ENCODE measurements around the gene C16orf46.

Gene C16orf46

GRCh38 chr16:81073560-81074330, 3.3 kb downstream of the C16orf46 start:
- no peak for DNase-seq (ENCODE audit: low read depth in 2 of 2)

- no peak for DNase-seq (ENCODE audit: low read depth in 2 of 2)
These were observed 5.2 kb downstream of the C16orf46 start for GRCh38 chr16:81071805-81072204.

- DNase-seq (ENCODE audit: low read depth in 2 of 2), result no peak
These were observed 6.1 kb downstream of the C16orf46 start for GRCh38 chr16:81070979-81071378.

GRCh38 chr16:81069063-81069462, 8.0 kb downstream of the C16orf46 start:
- DNase-seq (ENCODE audit: low read depth in 2 of 2), result no peak

GRCh38 chr16:81067166-81067565, 9.9 kb downstream of the C16orf46 start:
- no peak for DNase-seq (ENCODE audit: low read depth in 2 of 2)

- DNase-seq (ENCODE audit: low read depth in 2 of 2), result no peak
These were observed 10.4 kb downstream of the C16orf46 start for GRCh38 chr16:81066681-81067080.

- DNase-seq (ENCODE audit: low read depth in 2 of 2), result no peak
These were observed 15.0 kb downstream of the C16orf46 start for GRCh38 chr16:81061871-81062608.

GRCh38 chr16:81061307-81061640, 15.8 kb downstream of the C16orf46 start:
- no peak for DNase-seq (ENCODE audit: low read depth in 2 of 2)

- no peak for DNase-seq (ENCODE audit: low read depth in 2 of 2)
These were observed 16.3 kb downstream of the C16orf46 start for GRCh38 chr16:81060576-81061306.

- no peak for DNase-seq (ENCODE audit: low read depth in 2 of 2)
These were observed 23.3 kb downstream of the C16orf46 start for GRCh38 chr16:81053761-81054160.

- DNase-seq (ENCODE audit: low read depth in 2 of 2), result no peak
These were observed 34.2 kb downstream of the C16orf46 start for GRCh38 chr16:81042821-81043220.

- DNase-seq (ENCODE audit: low read depth in 2 of 2), result no peak
These were observed 35.3 kb downstream of the C16orf46 start for GRCh38 chr16:81041696-81042095.

GRCh38 chr16:81040842-81041241, 36.2 kb downstream of the C16orf46 start:
- no peak for DNase-seq (ENCODE audit: low read depth in 2 of 2)

- no peak for DNase-seq (ENCODE audit: low read depth in 2 of 2)
These were observed 36.9 kb downstream of the C16orf46 start for GRCh38 chr16:81040131-81040530.

GRCh38 chr16:81036751-81037350, 40.2 kb downstream of the C16orf46 start:
- no peak for DNase-seq (ENCODE audit: low read depth in 2 of 2)

GRCh38 chr16:81035975-81036750, 40.9 kb downstream of the C16orf46 start:
- DNase-seq (ENCODE audit: low read depth in 2 of 2), result peak; percentile 16 to 35

GRCh38 chr16:81035398-81035974, 41.6 kb downstream of the C16orf46 start, which contains the start of gene ATMIN:
Gene ATMIN (plus strand): TSS chr16:81035842. CDS start chr16:81035871, 29 bp downstream.
- peak; percentile 83 to 92 for DNase-seq (ENCODE audit: low read depth in 2 of 2)

GRCh38 chr16:81029930-81030604, 47.0 kb downstream of the C16orf46 start:
- no peak for DNase-seq (ENCODE audit: low read depth in 2 of 2)

GRCh38 chr16:81026429-81026828, 50.6 kb downstream of the C16orf46 start:
- DNase-seq (ENCODE audit: low read depth in 2 of 2), result no peak

- no peak for DNase-seq (ENCODE audit: low read depth in 2 of 2)
These were observed 58.5 kb downstream of the C16orf46 start for GRCh38 chr16:81018496-81018895.

All from stimulated activated CD4-positive, alpha-beta T cell treated with anti-CD3 and anti-CD28 coated beads, Interleukin-1b, Interleukin-23, amount 100 ng/mL, for 4 hours (primary cell).